Renal cortex interstitium (tissue), 11 donors: ENCODE data around the gene SH3RF3. TPM values are rescaled to one million over a fixed set of nuclear protein-coding genes. Genes with fewer than 3 reads are reported as not detected.

Experiments
- DNase-seq, 11 donors: peaks; one replicate each; pipeline ENCODE4 v3.0.0-alpha.2; 2013; ENCODE audit warnings: low read depth in 9 of 11, low spot score in 4 of 11; ENCODE audit errors: extremely low read depth in 1 of 11
- polyA plus RNA-seq, 3 donors: library from polyadenylated mRNA; unstranded; fragments of 120-200 nt; gene quantifications; one replicate each; pipeline ENCODE4 v1.2.1, GENCODE V29; 2013; ENCODE audit not compliant: insufficient read length in 3 of 3

The SH3RF3 gene
- polyA plus RNA-seq, 3 donors: 4.2 to 5.8 (median 5.2) TPM

- DNase-seq: no peak
Measured at GRCh38 chr2:109330056-109330455, 201.1 kb downstream of the SH3RF3 start.

GRCh38 chr2:109331081-109331480 lies 202.1 kb downstream of the SH3RF3 start:
- DNase-seq: no peak

GRCh38 chr2:109331896-109332848 lies 203.2 kb downstream of the SH3RF3 start:
- DNase-seq: no peak

- no peak for DNase-seq
Measured at GRCh38 chr2:109332880-109333279, 203.9 kb downstream of the SH3RF3 start.

- DNase-seq: no peak
Measured at GRCh38 chr2:109333414-109334210, 204.6 kb downstream of the SH3RF3 start.

GRCh38 chr2:109335631-109336176 lies 206.7 kb downstream of the SH3RF3 start:
- DNase-seq: no peak

- DNase-seq: no peak
Measured at GRCh38 chr2:109336296-109336695, 207.3 kb downstream of the SH3RF3 start.

GRCh38 chr2:109337221-109337620 lies 208.2 kb downstream of the SH3RF3 start:
- DNase-seq: no peak

GRCh38 chr2:109339519-109339966 lies 210.5 kb downstream of the SH3RF3 start:
- no peak for DNase-seq

- DNase-seq: no peak
Measured at GRCh38 chr2:109340381-109340780, 211.4 kb downstream of the SH3RF3 start.

GRCh38 chr2:109341355-109342255 lies 212.6 kb downstream of the SH3RF3 start:
- no peak for DNase-seq

- DNase-seq: no peak
Measured at GRCh38 chr2:109342256-109342850, 213.3 kb downstream of the SH3RF3 start.

- DNase-seq: no peak
Measured at GRCh38 chr2:109342930-109343329, 213.9 kb downstream of the SH3RF3 start.

- no peak for DNase-seq
Measured at GRCh38 chr2:109343460-109343859, 214.5 kb downstream of the SH3RF3 start.

GRCh38 chr2:109344270-109344805 lies 215.3 kb downstream of the SH3RF3 start:
- DNase-seq: no peak

GRCh38 chr2:109345091-109345490 lies 216.1 kb downstream of the SH3RF3 start:
- no peak for DNase-seq

- DNase-seq: no peak
Measured at GRCh38 chr2:109345653-109346480, 216.9 kb downstream of the SH3RF3 start.
